Heart left ventricle (tissue), 13 donors: ENCODE data around the gene HES5.

Source experiments
- POLR2A ChIP-seq, 2 donors: fragments of 450-650 bp; IDR thresholded peaks; one replicate each; pipeline ENCODE4 v1.6.1; 2017; ENCODE audit warnings: antibody characterized with exemption in 2 of 2, mild to moderate bottlenecking in 2 of 2, moderate library complexity in 2 of 2
- TF ChIP-seq, protein P1 (sequence below), 12 donors: fragments of 200-600 bp; sonication (generic) in 4 of 12; IDR thresholded peaks; one replicate each; pipeline versions ENCODE4 v1.5.0 to v1.8.0; 2018 to 2022; ENCODE audit warnings: antibody characterized with exemption in 12 of 12, mild to moderate bottlenecking in 5 of 12
- donor health status: ischemic (EF 13 %, LVEDD 7.1; RV severe dilation, severe dysfunction).
- donor health status: DM: no; HTN: yes; CAD: no.
- donor health status: DM: no; HTN: no; CAD: no.
- donor health status: ischemic (EF 25% LVEDD 6.9; RV normal size, moderate dysfunction).
- donor health status: ischemic (EF 25% LVEDD 5.7; RV mildly dilated, moderate dysfunction).
- donor health status: ischemic (EF 35%, LVEDD 5.7; RV mildly dilated, moderate dysfunction).
- donor health status: nonischemic (EF 11% LVEDD 7.7; RV severe dilation, severe dysfunction).
- donor health status: DM: yes; HTN: yes; CAD: no.
- donor health status: PGD.
- donor health status: ischemic (EF 29% LVEDD 5.4; RV normal size, mild dysfunction).
- donor health status: nonischemic (EF 23%, LVEDD 6.1; RV moderate dilation, normal function).

GRCh38 chr1:2508180-2508579 lies 21.9 kb downstream of the HES5 start:
- TF ChIP-seq, protein P1, sequence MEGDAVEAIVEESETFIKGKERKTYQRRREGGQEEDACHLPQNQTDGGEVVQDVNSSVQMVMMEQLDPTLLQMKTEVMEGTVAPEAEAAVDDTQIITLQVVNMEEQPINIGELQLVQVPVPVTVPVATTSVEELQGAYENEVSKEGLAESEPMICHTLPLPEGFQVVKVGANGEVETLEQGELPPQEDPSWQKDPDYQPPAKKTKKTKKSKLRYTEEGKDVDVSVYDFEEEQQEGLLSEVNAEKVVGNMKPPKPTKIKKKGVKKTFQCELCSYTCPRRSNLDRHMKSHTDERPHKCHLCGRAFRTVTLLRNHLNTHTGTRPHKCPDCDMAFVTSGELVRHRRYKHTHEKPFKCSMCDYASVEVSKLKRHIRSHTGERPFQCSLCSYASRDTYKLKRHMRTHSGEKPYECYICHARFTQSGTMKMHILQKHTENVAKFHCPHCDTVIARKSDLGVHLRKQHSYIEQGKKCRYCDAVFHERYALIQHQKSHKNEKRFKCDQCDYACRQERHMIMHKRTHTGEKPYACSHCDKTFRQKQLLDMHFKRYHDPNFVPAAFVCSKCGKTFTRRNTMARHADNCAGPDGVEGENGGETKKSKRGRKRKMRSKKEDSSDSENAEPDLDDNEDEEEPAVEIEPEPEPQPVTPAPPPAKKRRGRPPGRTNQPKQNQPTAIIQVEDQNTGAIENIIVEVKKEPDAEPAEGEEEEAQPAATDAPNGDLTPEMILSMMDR (IDR thresholded peaks at IDR 0.05) = no peak
- no peak for TF ChIP-seq POLR2A (IDR thresholded peaks at IDR 0.05)
